Measurements from ENCODE around the gene BLOC1S3. TPM values are rescaled to one million over a fixed set of nuclear protein-coding genes. Genes with fewer than 3 reads are reported as not detected.

Gene BLOC1S3
- total and polyA plus RNA-seq, 2 of the 4 experiments (the other 2 are of a cell fraction) = 1.1 to 4.9 TPM

- DNase-seq (peak; percentile 79), ATAC-seq (ENCODE audit: low read depth) (no peak)
- Histone ChIP-seq H3K4me1 (ENCODE audit: control insufficient read depth, insufficient read depth, low read length) (peaks cover 2% of the 10 kb centered on the region), H2BK15ac (ENCODE audit: low read depth, low read length) (no peak overlapping the region), H4K8ac (ENCODE audit: low read depth in 2 of 2, low read length in 2 of 2) (no peak overlapping the region), H3K4ac (ENCODE audit: low read depth, low read length) (no peak overlapping the region), H2AK9ac (replicated peaks; ENCODE audit: low read depth, low read length, poor library complexity) (no peak overlapping the region), H3K18ac (ENCODE audit: low read depth, low read length) (no peak overlapping the region), H3K56ac (ENCODE audit: extremely low read depth, insufficient read depth, low read length) (no peak overlapping the region), H3K4me2 (ENCODE audit: low read depth, low read length) (no peak overlapping the region), H3K27me3 (ENCODE audit: control insufficient read depth, insufficient read depth, low read length) (peaks cover 2% of the 10 kb centered on the region; the same call in 1 of the 2 replicates), H3K4me3 (ENCODE audit: insufficient read depth, low read depth, low read length) (no peak overlapping the region), H3K27ac (ENCODE audit: insufficient read depth, low read length) (no peak overlapping the region), H2AK5ac (ENCODE audit: low read depth, low read length) (no peak overlapping the region), H2BK20ac (ENCODE audit: low read depth, low read length) (no peak overlapping the region), H4K5ac (ENCODE audit: low read depth, low read length) (no peak overlapping the region), H3K79me1 (ENCODE audit: low read depth in 1 of 2, low read length in 2 of 2) (peaks cover 0 to 10% of the 10 kb centered on the region in 2 experiments; a peak in 1 of 4 replicates), H3K36me3 (ENCODE audit: control insufficient read depth, insufficient read depth, low read length) (no peaks in the 10 kb centered on the region), H4K91ac (ENCODE audit: insufficient read depth, low read depth, low read length) (no peak overlapping the region), H3K14ac (replicated peaks; ENCODE audit: low read depth, low read length) (no peak overlapping the region), H4K20me1 (ENCODE audit: insufficient read depth, low read length) (no peaks in the 10 kb centered on the region; the same call in 1 of the 2 replicates), H2BK5ac (ENCODE audit: low read depth, low read length, poor library complexity, severe bottlenecking) (no peak overlapping the region), H2AFZ (replicated peaks; ENCODE audit: low read length, poor library complexity) (peak overlapping the region; percentile 27), H3K9ac (ENCODE audit: low read depth, low read length) (no peak overlapping the region), H3K9me1 (ENCODE audit: insufficient read depth, low read length) (0 out of 2 replicates have a peak, but pooled peaks cover 8% of the 10 kb centered on the region), H3K23ac (ENCODE audit: low read depth, low read length) (no peak overlapping the region), H3K9me3 (ENCODE audit: control insufficient read depth, insufficient read depth, low read length) (no peaks in the 10 kb centered on the region), H2BK120ac (ENCODE audit: low read depth, low read length) (no peak overlapping the region)
- 40% methylated on average over 1 of the region's 12 CpGs; no CpG with 5 or more reads in 1 of the 2 experiments for WGBS, 2 experiments (ENCODE audit: extremely low coverage in 2 of 2, insufficient read length in 1 of 2)
- intact Hi-C loops (cut with micrococcal nuclease) = no loop called here
- CTCF ChIA-PET = no interaction called here
- in situ Hi-C loops (cut with MboI; ENCODE audit: low sequenced_read_pairs) = no loop called here
- POLR2A ChIA-PET (ENCODE audit: unreplicated experiment) = no interaction called here
- no TSS peak for BruUV-seq (replicated peaks)
- TF ChIP-seq RFX5 (IDR thresholded peaks at IDR 0.05; ENCODE audit: low read depth, low read length) (no peak), FOS (IDR thresholded peaks at IDR 0.05; ENCODE audit: low read depth, low read length) (no peak)
- TF ChIP-seq, protein P1, sequence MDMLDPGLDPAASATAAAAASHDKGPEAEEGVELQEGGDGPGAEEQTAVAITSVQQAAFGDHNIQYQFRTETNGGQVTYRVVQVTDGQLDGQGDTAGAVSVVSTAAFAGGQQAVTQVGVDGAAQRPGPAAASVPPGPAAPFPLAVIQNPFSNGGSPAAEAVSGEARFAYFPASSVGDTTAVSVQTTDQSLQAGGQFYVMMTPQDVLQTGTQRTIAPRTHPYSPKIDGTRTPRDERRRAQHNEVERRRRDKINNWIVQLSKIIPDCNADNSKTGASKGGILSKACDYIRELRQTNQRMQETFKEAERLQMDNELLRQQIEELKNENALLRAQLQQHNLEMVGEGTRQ (IDR thresholded peaks at IDR 0.05; ENCODE audit: low read depth, low read length) = no peak
- dilution Hi-C loops (cut with HindIII; ENCODE audit: low sequenced_read_pairs, unreplicated experiment) = no loop called here
Measured at GRCh38 chr19:45173816-45174215, 4.8 kb upstream of the BLOC1S3 start.
